Right ventricle myocardium superior (tissue), 1 donor: Measurements from ENCODE around the gene SCAND1. TPM values are rescaled to one million over a fixed set of nuclear protein-coding genes. Genes with fewer than 3 reads are reported as not detected.
"Not testable (repeated sequence)": the region's sequence is repeated elsewhere in the genome, so short reads cannot be mapped to it uniquely, and the experiment has no call there.

Experiments used
- ATAC-seq: fragments of 200-7000 bp; cut with Tn5 transposase; one replicate; pipeline ENCODE4 v1.9.1; 2020; ENCODE audit warnings: mild to moderate bottlenecking; ENCODE audit not compliant: poor library complexity
- DNase-seq: peaks from one replicate; pipeline ENCODE4 v3.0.0-alpha.2; 2020
- intact Hi-C: fragments of 100-400 bp; cut with DNase I; formaldehyde crosslinking; loops from one replicate; pipeline ENCODE4 v1.11.2; 2022
- long read RNA-seq: library from polyadenylated mRNA; unstranded; transcript quantifications from one replicate; pipeline ENCODE4 v2.0.0, GENCODE V29; 2021
- total RNA-seq: library from RNA; stranded (reverse); fragmentation: NEBNext Ultra II Directional; extraction: Animal tissue kit (Norgen Biotek cat#: 25700); gene quantifications from one replicate; pipeline ENCODE4 v1.2.1, GENCODE V29; 2021
- donor health status: DM: no; HTN: yes; CAD: no; lungs with severe emphysema.

Gene SCAND1
- 37.9 TPM for total RNA-seq
- long read RNA-seq, transcript SCAND1-201 (2 exons, 902 nt): major isoform, 22 of 51 reads
- long read RNA-seq, partial matches to known transcripts: 0 of 51 reads
- long read RNA-seq, other reads (novel, unspliced or antisense): 29 of 51 reads

- ATAC-seq (peak; percentile 94), DNase-seq (peak; percentile 97)
- intact Hi-C loops: no loop called here
These were observed at the start of gene SCAND1 for GRCh38 chr20:35954200-35954906. Gene SCAND1 (minus strand): TSS chr20:35954502. CDS start chr20:35954284, 218 bp downstream.

- intact Hi-C loops: no loop called here
- no peak for DNase-seq
- ATAC-seq: no peak
These were observed 49.7 kb upstream of the SCAND1 start for GRCh38 chr20:36004045-36004444.

GRCh38 chr20:36002855-36003254 lies 48.6 kb upstream of the SCAND1 start:
- ATAC-seq (no peak), DNase-seq (no peak)
- intact Hi-C loops: no loop called here

GRCh38 chr20:36001331-36001730 lies 47.0 kb upstream of the SCAND1 start:
- ATAC-seq, intact Hi-C loops, DNase-seq: not testable (repeated sequence)

GRCh38 chr20:35996492-35996891 lies 42.2 kb upstream of the SCAND1 start:
- ATAC-seq, intact Hi-C loops, DNase-seq: not testable (repeated sequence)

GRCh38 chr20:35994994-35995453 lies 40.7 kb upstream of the SCAND1 start:
- intact Hi-C loops: loop anchor here (2.0 kb wide), 2 partner anchors 144 to 206 kb away; no protein-coding TSS in a partner anchor
- DNase-seq: peak; percentile 90
- peak; percentile 97 for ATAC-seq

GRCh38 chr20:35992713-35993335 lies 38.5 kb upstream of the SCAND1 start:
- intact Hi-C loops: no loop called here

GRCh38 chr20:35991142-35991771 lies 37.0 kb upstream of the SCAND1 start:
- intact Hi-C loops: no loop called here
- no peak for DNase-seq
- ATAC-seq: no peak

More at GRCh38 chr20:35992713-35993335, 38.5 kb upstream of the SCAND1 start:
- ATAC-seq (peak; percentile 81), DNase-seq (peak; percentile 46)

GRCh38 chr20:35988910-35989463 lies 34.7 kb upstream of the SCAND1 start:
- ATAC-seq (no peak), DNase-seq (no peak)
- intact Hi-C loops: no loop called here

GRCh38 chr20:35985806-35986205 lies 31.5 kb upstream of the SCAND1 start:
- intact Hi-C loops: no loop called here
- ATAC-seq (no peak), DNase-seq (no peak)

- DNase-seq (no peak), ATAC-seq (no peak)
- intact Hi-C loops: no loop called here
These were observed 30.1 kb upstream of the SCAND1 start for GRCh38 chr20:35984382-35984781.

- ATAC-seq (no peak), DNase-seq (no peak)
- intact Hi-C loops: no loop called here
These were observed 27.7 kb upstream of the SCAND1 start for GRCh38 chr20:35981969-35982368.

- no peak for DNase-seq
- intact Hi-C loops: no loop called here
These were observed 25.2 kb upstream of the SCAND1 start for GRCh38 chr20:35979544-35979943.

GRCh38 chr20:35978041-35978513 lies 23.8 kb upstream of the SCAND1 start:
- no peak for ATAC-seq
- DNase-seq: no peak
- intact Hi-C loops: no loop called here

More at GRCh38 chr20:35979544-35979943, 25.2 kb upstream of the SCAND1 start:
- ATAC-seq: no peak

- DNase-seq: no peak
- ATAC-seq: no peak
- intact Hi-C loops: no loop called here
These were observed 21.5 kb upstream of the SCAND1 start for GRCh38 chr20:35975576-35976373.

GRCh38 chr20:35974256-35974655 lies 20.0 kb upstream of the SCAND1 start:
- ATAC-seq (no peak), DNase-seq (no peak)
- intact Hi-C loops: no loop called here

GRCh38 chr20:35972462-35972861 lies 18.2 kb upstream of the SCAND1 start:
- DNase-seq (no peak), ATAC-seq (no peak)
- intact Hi-C loops: no loop called here

GRCh38 chr20:35971981-35972380 lies 17.7 kb upstream of the SCAND1 start:
- no peak for DNase-seq
- no peak for ATAC-seq
- intact Hi-C loops: no loop called here
